ENCODE data around the gene SEMA3E.

DNA sequence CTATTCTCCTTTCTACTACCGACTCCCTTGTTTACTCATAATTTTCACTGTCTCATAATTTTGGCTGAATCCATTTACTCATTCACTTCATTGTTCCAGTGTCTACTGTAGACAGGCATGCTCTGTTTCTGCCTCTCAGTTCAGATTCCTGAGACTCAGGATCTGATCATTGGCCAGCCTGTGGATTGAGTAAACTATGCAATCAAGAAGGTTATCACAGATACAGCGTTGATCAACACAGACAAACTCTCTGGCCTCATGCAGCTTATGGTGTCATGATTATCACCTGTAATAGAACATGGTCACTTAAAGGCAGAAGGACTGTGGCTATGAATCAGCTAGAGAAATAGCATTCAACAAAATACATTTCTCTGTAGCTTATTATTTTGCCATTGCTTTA is 86.0 kb downstream of the SEMA3E start:
- TF ChIP-seq, protein P1, sequence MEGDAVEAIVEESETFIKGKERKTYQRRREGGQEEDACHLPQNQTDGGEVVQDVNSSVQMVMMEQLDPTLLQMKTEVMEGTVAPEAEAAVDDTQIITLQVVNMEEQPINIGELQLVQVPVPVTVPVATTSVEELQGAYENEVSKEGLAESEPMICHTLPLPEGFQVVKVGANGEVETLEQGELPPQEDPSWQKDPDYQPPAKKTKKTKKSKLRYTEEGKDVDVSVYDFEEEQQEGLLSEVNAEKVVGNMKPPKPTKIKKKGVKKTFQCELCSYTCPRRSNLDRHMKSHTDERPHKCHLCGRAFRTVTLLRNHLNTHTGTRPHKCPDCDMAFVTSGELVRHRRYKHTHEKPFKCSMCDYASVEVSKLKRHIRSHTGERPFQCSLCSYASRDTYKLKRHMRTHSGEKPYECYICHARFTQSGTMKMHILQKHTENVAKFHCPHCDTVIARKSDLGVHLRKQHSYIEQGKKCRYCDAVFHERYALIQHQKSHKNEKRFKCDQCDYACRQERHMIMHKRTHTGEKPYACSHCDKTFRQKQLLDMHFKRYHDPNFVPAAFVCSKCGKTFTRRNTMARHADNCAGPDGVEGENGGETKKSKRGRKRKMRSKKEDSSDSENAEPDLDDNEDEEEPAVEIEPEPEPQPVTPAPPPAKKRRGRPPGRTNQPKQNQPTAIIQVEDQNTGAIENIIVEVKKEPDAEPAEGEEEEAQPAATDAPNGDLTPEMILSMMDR (IDR thresholded peaks at IDR 0.05), result no peak
- TF ChIP-seq POLR2A (IDR thresholded peaks at IDR 0.05) (no peak), POLR2AphosphoS5 (IDR thresholded peaks at IDR 0.05) (no peak), EP300 (IDR thresholded peaks at IDR 0.05) (no peak)
